AG20443 (cell line): ENCODE data around the gene RFNG.

Experiments used
- DNase-seq: peaks from one replicate; pipeline ENCODE4 v3.0.0; 2012; ENCODE audit warnings: low spot score, mixed read lengths

Gene RFNG

GRCh38 chr17:82058230-82058854 lies 6.7 kb upstream of the RFNG start:
- no peak for DNase-seq

- no peak for DNase-seq
These were observed 5.4 kb upstream of the RFNG start for GRCh38 chr17:82056729-82057621.

- no peak for DNase-seq
These were observed 4.5 kb upstream of the RFNG start for GRCh38 chr17:82055965-82056728.

- DNase-seq = no peak
These were observed 3.7 kb upstream of the RFNG start for GRCh38 chr17:82055023-82055964.

- no peak for DNase-seq
These were observed 2.9 kb upstream of the RFNG start for GRCh38 chr17:82054351-82055022.

- DNase-seq = no peak
These were observed 2.1 kb upstream of the RFNG start for GRCh38 chr17:82053556-82054263.

GRCh38 chr17:82053130-82053529 lies 1.5 kb upstream of the RFNG start:
- no peak for DNase-seq

- DNase-seq = peak; percentile 30
These were observed 1.0 kb upstream of the RFNG start for GRCh38 chr17:82052638-82053059.

GRCh38 chr17:82050761-82051641 lies 610 bp downstream of the RFNG start:
- DNase-seq = peak; percentile 59

- DNase-seq = no peak
These were observed 1.4 kb downstream of the RFNG start for GRCh38 chr17:82050152-82050760.

GRCh38 chr17:82049521-82049971 lies 2.1 kb downstream of the RFNG start:
- DNase-seq = no peak

GRCh38 chr17:82049106-82049505 lies 2.5 kb downstream of the RFNG start:
- DNase-seq = no peak

- DNase-seq = no peak
These were observed 3.0 kb downstream of the RFNG start for GRCh38 chr17:82048571-82048971.

GRCh38 chr17:82047914-82048570 lies 3.6 kb downstream of the RFNG start:
- no peak for DNase-seq

- DNase-seq = no peak
These were observed 4.2 kb downstream of the RFNG start for GRCh38 chr17:82047379-82047778.

- no peak for DNase-seq
These were observed 4.7 kb downstream of the RFNG start for GRCh38 chr17:82046903-82047302.

- no peak for DNase-seq
These were observed 5.6 kb downstream of the RFNG start for GRCh38 chr17:82045936-82046484.

GRCh38 chr17:82043507-82043906 lies 8.1 kb downstream of the RFNG start:
- no peak for DNase-seq
